Measurements from ENCODE around the gene TM6SF1.

The TM6SF1 gene

DNA sequence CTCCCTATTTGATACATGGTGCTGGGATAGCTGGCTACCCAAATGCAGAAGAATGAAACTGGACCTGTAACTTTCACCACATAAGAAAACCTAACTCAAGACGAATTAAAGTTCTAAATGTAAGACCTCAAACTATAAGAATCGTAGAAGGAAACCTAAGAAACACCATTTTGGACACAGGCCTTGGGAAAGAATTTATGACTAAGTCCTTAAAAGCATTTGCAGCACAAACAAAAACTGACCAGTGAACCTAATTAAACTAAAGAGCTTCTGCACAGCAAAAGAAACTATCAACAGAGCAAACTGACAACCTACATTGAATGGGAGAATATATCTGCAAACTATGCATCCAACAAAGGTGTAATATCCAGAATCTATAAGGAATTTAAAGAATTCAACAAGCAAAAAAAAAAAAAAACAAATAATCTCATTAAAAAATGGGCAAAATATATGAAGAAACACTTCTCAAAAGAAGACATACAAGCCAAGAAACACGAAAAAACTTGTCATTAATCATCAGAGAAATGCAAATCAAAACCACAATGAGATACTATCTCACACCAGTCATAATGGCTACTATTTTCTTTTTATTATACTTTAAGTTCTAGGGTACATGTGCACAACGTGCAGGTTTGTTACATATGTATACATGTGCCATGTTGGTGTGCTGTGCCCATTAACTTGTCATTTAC, 63.2 kb downstream of the TM6SF1 start:
- DNase-seq (ENCODE audit: low read depth): no peak
- no peak for TF ChIP-seq CTCF (conservative IDR thresholded peaks at IDR 0.05; ENCODE audit: low read depth, low read length)
- H3K4me3 ChIP-seq (ENCODE audit: low read length): no peak overlapping the region

GRCh38 chr15:83174891-83175290, 67.4 kb downstream of the TM6SF1 start:
- TF ChIP-seq CTCF (conservative IDR thresholded peaks at IDR 0.05; ENCODE audit: low read depth, low read length): no peak
- no peak for DNase-seq (ENCODE audit: low read depth)

DNA sequence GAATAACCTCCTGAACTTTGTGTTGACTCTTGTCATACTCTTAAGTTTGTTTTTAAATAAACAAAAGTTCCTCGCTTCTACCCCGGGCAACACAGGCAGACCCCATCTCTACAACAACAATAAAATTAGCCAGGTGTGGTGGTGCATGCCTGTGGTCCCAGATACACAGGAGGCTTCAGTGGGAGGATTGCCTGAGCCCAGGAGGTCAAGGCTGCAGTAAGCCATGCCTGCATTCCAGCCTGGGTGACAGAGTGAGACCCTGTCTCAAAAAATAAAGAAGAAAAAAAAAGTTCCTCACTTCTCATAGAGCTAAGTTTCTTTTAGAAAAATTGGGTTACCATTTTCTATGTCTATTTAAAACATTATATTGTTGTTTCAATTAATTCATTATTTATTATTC, 70.9 kb downstream of the TM6SF1 start:
- TF ChIP-seq CTCF (conservative IDR thresholded peaks at IDR 0.05; ENCODE audit: low read depth, low read length): no peak
- no peak for DNase-seq (ENCODE audit: low read depth)

More at GRCh38 chr15:83174891-83175290, 67.4 kb downstream of the TM6SF1 start:
- no peak overlapping the region for H3K4me3 ChIP-seq (ENCODE audit: low read length)

DNA sequence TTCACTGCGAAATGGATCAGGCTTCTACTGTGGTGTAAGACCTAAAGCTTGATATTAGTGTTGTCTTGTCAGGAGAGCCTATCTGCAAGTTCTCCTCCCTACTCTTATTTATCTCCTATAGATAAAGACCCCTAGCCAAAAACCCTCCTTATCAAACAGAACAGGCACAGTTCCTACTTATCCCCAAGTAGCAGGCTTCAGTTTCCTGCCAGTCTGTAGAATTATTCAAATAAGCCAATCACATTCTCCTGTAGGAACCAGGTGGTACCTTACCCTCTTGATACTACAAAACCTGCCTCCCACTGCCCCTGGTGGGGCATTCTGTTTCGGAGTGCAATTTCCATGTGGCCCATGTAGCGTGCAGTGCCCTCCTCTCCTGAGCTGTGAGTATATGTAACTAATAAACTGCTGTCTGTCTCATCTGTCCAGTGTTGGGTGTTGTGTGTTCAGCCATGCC, 71.5 kb downstream of the TM6SF1 start:
- no peak overlapping the region for H3K4me3 ChIP-seq (ENCODE audit: low read length)
- no peak for TF ChIP-seq CTCF (conservative IDR thresholded peaks at IDR 0.05; ENCODE audit: low read depth, low read length)
- no peak for DNase-seq (ENCODE audit: low read depth)

More for the DNA sequence above, 70.9 kb downstream of the TM6SF1 start:
- no peak overlapping the region for H3K4me3 ChIP-seq (ENCODE audit: low read length)

GRCh38 chr15:83185561-83185960, 78.1 kb downstream of the TM6SF1 start:
- DNase-seq (ENCODE audit: low read depth): no peak
- TF ChIP-seq CTCF (conservative IDR thresholded peaks at IDR 0.05; ENCODE audit: low read depth, low read length): no peak
- H3K4me3 ChIP-seq (ENCODE audit: low read length): no peak overlapping the region

Measured in retinal pigment epithelial cell (primary cell).